Activated naive CD4-positive, alpha-beta T cell treated with anti-CD3 and anti-CD28 coated beads, Interleukin-2, amount 50 U/mL, for 24 hours (primary cell): ENCODE measurements around the gene XAGE2.
"Not testable (repeated sequence)": the region's sequence is repeated elsewhere in the genome, so short reads cannot be mapped to it uniquely, and the experiment has no call there.

ENCODE experiments used
- H3K27ac Mint-ChIP-seq: one replicate; pipeline ENCODE4 v1.8.0; 2021; ENCODE audit warnings: mild to moderate bottlenecking, mixed read lengths
- H3K27me3 Mint-ChIP-seq: one replicate; pipeline ENCODE4 v1.8.0; 2021; ENCODE audit warnings: mixed read lengths
- H3K36me3 Mint-ChIP-seq: one replicate; pipeline ENCODE4 v1.8.0; 2021; ENCODE audit warnings: mixed read lengths
- H3K4me1 Mint-ChIP-seq: one replicate; pipeline ENCODE4 v1.8.0; 2021; ENCODE audit warnings: mixed read lengths
- H3K4me3 Mint-ChIP-seq: one replicate; pipeline ENCODE4 v1.8.0; 2021; ENCODE audit warnings: mild to moderate bottlenecking, mixed read lengths
- H3K9me3 Mint-ChIP-seq: one replicate; pipeline ENCODE4 v1.8.0; 2021; ENCODE audit warnings: mixed read lengths

XAGE2 gene

GRCh38 chrX:52368368-52369055 lies at the start of gene XAGE2:
TSS of gene XAGE2 (plus strand) at chrX:52369021. CDS start at chrX:52370015, 994 bp downstream.
- Mint-ChIP-seq H3K4me3 (no peak within 1 kb of the TSS), H3K27me3 (peaks cover 1% of the 10 kb centered on the region), H3K9me3 (no peaks in the 10 kb centered on the region), H3K36me3 (no peaks in the 10 kb centered on the region), H3K27ac (no peak within 1 kb of the TSS), H3K4me1 (no peaks in the 10 kb centered on the region)

- no peak overlapping the region for H3K4me3 Mint-ChIP-seq
- peaks cover 9% of the 10 kb centered on the region for H3K27me3 Mint-ChIP-seq
- no peaks in the 10 kb centered on the region for H3K36me3 Mint-ChIP-seq
- H3K27ac Mint-ChIP-seq: no peak overlapping the region
- no peaks in the 10 kb centered on the region for H3K4me1 Mint-ChIP-seq
- no peaks in the 10 kb centered on the region for H3K9me3 Mint-ChIP-seq
These were observed 31.4 kb upstream of the XAGE2 start for GRCh38 chrX:52337410-52337809.

GRCh38 chrX:52341493-52341892 lies 27.3 kb upstream of the XAGE2 start:
- H3K4me3 Mint-ChIP-seq: no peak overlapping the region
- H3K27ac Mint-ChIP-seq: no peak overlapping the region
- H3K27me3 Mint-ChIP-seq: peaks cover 3% of the 10 kb centered on the region
- H3K4me1 Mint-ChIP-seq: no peaks in the 10 kb centered on the region
- H3K36me3 Mint-ChIP-seq: no peaks in the 10 kb centered on the region
- H3K9me3 Mint-ChIP-seq: no peaks in the 10 kb centered on the region

- H3K27me3 Mint-ChIP-seq, H3K36me3 Mint-ChIP-seq, H3K4me1 Mint-ChIP-seq, H3K27ac Mint-ChIP-seq, H3K4me3 Mint-ChIP-seq, H3K9me3 Mint-ChIP-seq: not testable (repeated sequence)
These were observed 25.7 kb upstream of the XAGE2 start for GRCh38 chrX:52343131-52343530.

GRCh38 chrX:52345402-52345801 lies 23.4 kb upstream of the XAGE2 start:
- not testable (repeated sequence) for H3K4me1 Mint-ChIP-seq

GRCh38 chrX:52346174-52347165 lies 22.4 kb upstream of the XAGE2 start:
- no peak overlapping the region for H3K4me3 Mint-ChIP-seq
- H3K36me3 Mint-ChIP-seq: no peaks in the 10 kb centered on the region
- H3K4me1 Mint-ChIP-seq: no peaks in the 10 kb centered on the region
- no peaks in the 10 kb centered on the region for H3K9me3 Mint-ChIP-seq
- no peaks in the 10 kb centered on the region for H3K27me3 Mint-ChIP-seq
- no peak overlapping the region for H3K27ac Mint-ChIP-seq

More at GRCh38 chrX:52345402-52345801, 23.4 kb upstream of the XAGE2 start:
- H3K4me3 Mint-ChIP-seq, H3K27ac Mint-ChIP-seq, H3K27me3 Mint-ChIP-seq, H3K36me3 Mint-ChIP-seq, H3K9me3 Mint-ChIP-seq: not testable (repeated sequence)

GRCh38 chrX:52349681-52350080 lies 19.1 kb upstream of the XAGE2 start:
- H3K36me3 Mint-ChIP-seq: no peaks in the 10 kb centered on the region

GRCh38 chrX:52352551-52352950 lies 16.3 kb upstream of the XAGE2 start:
- Mint-ChIP-seq H3K4me3 (no peak overlapping the region), H3K27me3 (no peaks in the 10 kb centered on the region), H3K36me3 (no peaks in the 10 kb centered on the region), H3K4me1 (no peaks in the 10 kb centered on the region), H3K9me3 (no peaks in the 10 kb centered on the region), H3K27ac (no peak overlapping the region)

More at GRCh38 chrX:52349681-52350080, 19.1 kb upstream of the XAGE2 start:
- no peaks in the 10 kb centered on the region for H3K4me1 Mint-ChIP-seq
- no peak overlapping the region for H3K4me3 Mint-ChIP-seq
- H3K9me3 Mint-ChIP-seq: no peaks in the 10 kb centered on the region
- H3K27ac Mint-ChIP-seq: no peak overlapping the region
- H3K27me3 Mint-ChIP-seq: no peaks in the 10 kb centered on the region

- Mint-ChIP-seq H3K27me3 (no peaks in the 10 kb centered on the region), H3K4me3 (no peak overlapping the region), H3K36me3 (no peaks in the 10 kb centered on the region), H3K4me1 (no peaks in the 10 kb centered on the region), H3K9me3 (no peaks in the 10 kb centered on the region), H3K27ac (no peak overlapping the region)
These were observed 15.0 kb upstream of the XAGE2 start for GRCh38 chrX:52353838-52354237.

GRCh38 chrX:52355108-52355507 lies 13.7 kb upstream of the XAGE2 start:
- Mint-ChIP-seq H3K27ac (no peak overlapping the region), H3K4me1 (no peaks in the 10 kb centered on the region), H3K4me3 (no peak overlapping the region), H3K36me3 (no peaks in the 10 kb centered on the region), H3K9me3 (no peaks in the 10 kb centered on the region), H3K27me3 (peaks cover 2% of the 10 kb centered on the region)

- Mint-ChIP-seq H3K27me3 (peaks cover 2% of the 10 kb centered on the region), H3K36me3 (no peaks in the 10 kb centered on the region), H3K9me3 (no peaks in the 10 kb centered on the region), H3K27ac (no peak overlapping the region), H3K4me1 (no peaks in the 10 kb centered on the region), H3K4me3 (no peak overlapping the region)
These were observed 9.1 kb upstream of the XAGE2 start for GRCh38 chrX:52359614-52360232.

- Mint-ChIP-seq H3K27ac (no peak overlapping the region), H3K9me3 (no peaks in the 10 kb centered on the region), H3K27me3 (peaks cover 3% of the 10 kb centered on the region), H3K36me3 (no peaks in the 10 kb centered on the region), H3K4me1 (no peaks in the 10 kb centered on the region), H3K4me3 (no peak overlapping the region)
These were observed 6.9 kb upstream of the XAGE2 start for GRCh38 chrX:52361941-52362340.

- Mint-ChIP-seq H3K4me1 (no peaks in the 10 kb centered on the region), H3K27me3 (peaks cover 3% of the 10 kb centered on the region), H3K36me3 (no peaks in the 10 kb centered on the region), H3K27ac (no peak overlapping the region), H3K4me3 (no peak overlapping the region), H3K9me3 (no peaks in the 10 kb centered on the region)
These were observed 5.5 kb upstream of the XAGE2 start for GRCh38 chrX:52363247-52363883.

- no peaks in the 10 kb centered on the region for H3K9me3 Mint-ChIP-seq
- no peaks in the 10 kb centered on the region for H3K4me1 Mint-ChIP-seq
- H3K27me3 Mint-ChIP-seq: peaks cover 3% of the 10 kb centered on the region
- no peaks in the 10 kb centered on the region for H3K36me3 Mint-ChIP-seq
- H3K4me3 Mint-ChIP-seq: no peak overlapping the region
- H3K27ac Mint-ChIP-seq: no peak overlapping the region
These were observed 10.0 kb downstream of the XAGE2 start for GRCh38 chrX:52378870-52379269.

- no peaks in the 10 kb centered on the region for H3K36me3 Mint-ChIP-seq
These were observed 12.2 kb downstream of the XAGE2 start for GRCh38 chrX:52380993-52381392.

More at GRCh38 chrX:52380993-52381392, 12.2 kb downstream of the XAGE2 start:
- H3K4me1 Mint-ChIP-seq: no peaks in the 10 kb centered on the region
- no peak overlapping the region for H3K4me3 Mint-ChIP-seq
- no peak overlapping the region for H3K27ac Mint-ChIP-seq
- H3K27me3 Mint-ChIP-seq: peaks cover 3% of the 10 kb centered on the region
- no peaks in the 10 kb centered on the region for H3K9me3 Mint-ChIP-seq
